ENCODE measurements around the gene GOLGA8Q. TPM values are rescaled to one million over a fixed set of nuclear protein-coding genes. Genes with fewer than 3 reads are reported as not detected.

The GOLGA8Q gene
- total RNA-seq = 0.18 and 0.94 TPM in 2 replicates

GRCh38 chr15:30551750-30552149 lies at the start of gene GOLGA8Q:
TSS of gene GOLGA8Q (plus strand) at chr15:30552050. CDS start at chr15:30552078, 28 bp downstream.

GRCh38 chr15:30603796-30604195 lies 51.9 kb downstream of the GOLGA8Q start, which contains the start of gene GOLGA8H:
TSS of gene GOLGA8H (plus strand) at chr15:30604028. CDS start at chr15:30604126, 98 bp downstream.

Other genes with a start within 250 kb of the GOLGA8Q start
- 2.7 and 2.9 TPM in 2 replicates for gene CHRFAM7A, start 158.5 kb upstream of the GOLGA8Q start, total RNA-seq
- 0.54 and 1.9 TPM in 2 replicates for gene GOLGA8R, start 137.8 kb upstream of the GOLGA8Q start, total RNA-seq
- 0.90 and 1.1 TPM in 2 replicates for gene GOLGA8H, start 52.0 kb downstream of the GOLGA8Q start, total RNA-seq